KOPT-K1 (cell line): ENCODE measurements around the gene C11orf86.
"Not testable (repeated sequence)": the region's sequence is repeated elsewhere in the genome, so short reads cannot be mapped to it uniquely, and the experiment has no call there.

Experiments used
- H3K27ac ChIP-seq: fragments of 200-600 bp; sonication (generic); 2 replicates; pipeline ENCODE4 v1.5.1; 2016; ENCODE audit warnings: antibody characterized with exemption, mild to moderate bottlenecking, low read depth, low read length; ENCODE audit not compliant: poor library complexity, severe bottlenecking
- H3K36me3 ChIP-seq: fragments of 200-600 bp; sonication (generic); 2 replicates; pipeline ENCODE4 v1.5.1; 2017; ENCODE audit warnings: antibody characterized with exemption, mild to moderate bottlenecking, low read length, moderate library complexity; ENCODE audit not compliant: insufficient read depth
- H3K9me3 ChIP-seq: fragments of 200-600 bp; sonication (generic); 2 replicates; pipeline ENCODE4 v1.5.1; 2017; ENCODE audit warnings: antibody characterized with exemption, low read length, mild to moderate bottlenecking; ENCODE audit not compliant: insufficient read depth, poor library complexity, severe bottlenecking

The C11orf86 gene

DNA sequence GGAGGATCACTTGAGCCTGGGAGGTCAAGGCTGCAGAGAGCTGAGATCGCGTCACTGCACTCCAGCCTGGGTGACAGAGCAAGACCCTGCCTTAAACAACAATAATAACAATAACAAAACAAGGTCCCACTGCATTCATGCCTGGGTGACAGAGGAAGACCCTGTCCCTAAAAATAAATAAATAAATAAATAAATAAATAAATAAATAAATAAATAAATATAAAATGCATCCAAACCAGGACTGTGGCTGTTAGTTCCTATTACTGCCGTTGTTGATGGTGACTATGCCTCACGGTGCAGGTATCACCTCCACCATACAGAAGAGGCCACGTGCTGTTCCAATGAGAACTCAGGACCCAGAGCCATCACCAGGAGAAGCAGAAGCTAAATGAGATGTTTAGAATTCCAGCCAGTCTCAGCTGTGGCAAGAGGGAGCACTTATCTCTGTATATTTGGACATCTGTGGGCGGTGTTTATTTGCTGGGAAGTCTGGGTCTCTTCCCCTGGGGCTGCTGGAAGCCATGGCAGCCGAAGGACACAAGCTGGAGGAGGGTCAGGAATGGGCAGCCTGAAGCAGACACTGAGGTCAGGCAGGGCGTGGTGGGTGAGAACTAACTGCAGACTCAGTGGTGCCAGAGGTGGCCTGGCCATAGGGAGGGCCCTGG is 21.6 kb downstream of the C11orf86 start:
- H3K36me3 ChIP-seq = no peaks in the 10 kb centered on the region
- no peaks in the 10 kb centered on the region for H3K9me3 ChIP-seq
- H3K27ac ChIP-seq = no peak overlapping the region

- no peaks in the 10 kb centered on the region for H3K36me3 ChIP-seq
- no peaks in the 10 kb centered on the region for H3K9me3 ChIP-seq
- no peak overlapping the region for H3K27ac ChIP-seq
These were observed 24.5 kb downstream of the C11orf86 start for GRCh38 chr11:66999555-66999954.

DNA sequence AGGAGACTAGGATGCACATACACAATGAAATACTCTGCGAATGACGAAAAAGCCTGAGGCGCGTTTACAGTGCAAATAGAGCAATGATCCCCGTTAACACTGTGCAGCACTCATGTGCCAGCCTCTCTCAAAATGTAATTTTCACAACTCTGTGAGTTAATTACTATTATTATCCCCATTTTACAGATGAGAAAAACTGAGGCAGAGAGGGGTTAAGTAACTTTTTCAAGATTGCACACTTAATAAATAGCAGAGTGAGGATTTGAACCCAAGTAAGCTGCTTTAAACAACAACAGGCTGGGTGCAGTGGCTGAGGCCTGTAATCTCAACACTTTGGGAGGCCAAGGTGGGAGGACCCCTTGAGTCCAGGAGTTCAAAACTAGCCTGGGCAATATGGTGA is 26.2 kb downstream of the C11orf86 start:
- Histone ChIP-seq H3K27ac (no peak overlapping the region), H3K36me3 (no peaks in the 10 kb centered on the region), H3K9me3 (no peaks in the 10 kb centered on the region)

GRCh38 chr11:67002297-67002913 is 27.3 kb downstream of the C11orf86 start:
- no peak overlapping the region for H3K27ac ChIP-seq
- no peaks in the 10 kb centered on the region for H3K36me3 ChIP-seq
- H3K9me3 ChIP-seq = no peaks in the 10 kb centered on the region

DNA sequence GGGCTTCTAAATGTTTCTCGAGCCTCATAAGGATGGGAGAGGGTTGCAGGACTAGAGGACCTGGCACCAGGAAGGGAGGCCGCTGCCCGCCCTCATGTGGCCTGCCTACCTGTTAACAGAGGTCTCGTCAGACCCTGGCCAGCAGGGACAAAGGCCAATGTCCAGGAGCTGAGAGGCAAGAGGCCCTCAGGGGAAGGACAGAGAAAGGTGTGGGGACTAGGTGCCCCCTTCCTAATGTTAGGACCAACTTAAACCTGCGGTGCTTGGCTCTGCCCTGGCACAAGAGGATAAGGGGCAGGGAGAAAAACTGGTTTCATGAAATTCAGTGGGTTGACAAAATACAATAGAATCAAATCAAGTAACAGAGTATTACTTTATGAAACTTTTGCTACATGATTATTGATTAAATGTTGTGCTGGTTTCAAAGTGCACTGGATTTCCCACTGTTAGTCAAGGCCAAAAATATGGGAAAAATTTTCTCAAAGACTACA is 27.9 kb downstream of the C11orf86 start:
- H3K36me3 ChIP-seq = no peaks in the 10 kb centered on the region
- H3K9me3 ChIP-seq = no peaks in the 10 kb centered on the region
- H3K27ac ChIP-seq = no peak overlapping the region

DNA sequence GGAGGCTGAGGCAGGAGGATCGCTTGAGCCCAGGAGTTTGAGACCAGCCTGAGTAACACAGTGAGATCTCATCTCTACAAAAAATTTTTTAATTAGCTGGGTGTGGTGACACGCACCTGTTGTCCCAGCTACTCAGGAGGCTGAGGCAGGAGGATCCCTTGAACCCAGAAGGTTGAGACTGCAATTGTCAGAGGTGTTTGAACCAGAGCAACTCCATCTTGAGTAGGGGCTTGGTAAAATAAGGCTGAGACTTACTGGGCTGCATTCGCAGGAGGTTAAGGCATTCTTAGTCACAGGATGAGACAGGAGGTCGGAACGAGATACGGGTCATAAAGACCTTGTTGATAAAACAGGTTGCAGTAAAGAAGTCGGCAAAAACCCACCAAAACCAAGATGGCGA is 30.1 kb downstream of the C11orf86 start:
- H3K27ac ChIP-seq, H3K36me3 ChIP-seq, H3K9me3 ChIP-seq: not testable (repeated sequence)

DNA sequence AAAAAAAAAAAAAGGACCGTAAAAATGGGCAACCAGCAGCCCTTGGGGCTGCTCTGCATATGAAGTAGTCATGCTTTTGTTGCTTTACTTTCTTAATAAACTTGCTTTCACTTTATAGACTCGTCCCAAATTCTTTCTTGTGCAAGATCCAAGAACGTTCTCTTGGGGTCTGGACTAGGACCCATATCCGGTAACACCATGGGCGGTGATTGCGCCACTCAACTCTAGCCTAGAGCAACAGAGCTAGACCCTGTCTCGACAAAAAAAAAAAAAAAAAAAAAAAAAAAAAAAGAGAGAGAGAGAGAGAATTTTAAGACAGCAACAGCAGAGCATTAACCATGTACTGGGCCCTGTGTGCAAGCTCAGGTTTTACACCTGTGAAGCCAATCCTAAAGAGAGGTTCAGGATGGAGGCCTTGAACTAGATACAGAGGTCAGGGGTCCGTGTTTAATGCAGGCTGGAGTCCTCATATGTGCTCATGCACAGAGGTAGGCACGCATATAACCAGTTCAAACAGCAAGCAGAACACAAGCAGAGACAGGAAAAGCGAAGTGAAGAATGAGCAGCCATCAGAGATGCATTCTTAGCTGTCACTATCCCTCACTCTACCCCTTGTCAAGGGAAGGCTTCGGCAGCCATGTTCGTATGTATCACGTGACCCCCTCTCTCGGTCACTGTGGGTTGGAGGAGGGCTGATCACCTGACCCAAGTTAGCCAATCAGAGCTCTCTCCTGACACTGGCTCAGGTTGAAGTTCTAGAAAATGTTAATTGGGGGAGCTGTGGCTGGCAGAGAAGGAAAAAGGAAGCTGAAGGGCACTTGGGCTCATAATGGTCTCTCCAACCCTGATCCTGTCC is 31.2 kb downstream of the C11orf86 start:
- Histone ChIP-seq H3K9me3 (no peaks in the 10 kb centered on the region), H3K36me3 (no peaks in the 10 kb centered on the region), H3K27ac (no peak overlapping the region)

DNA sequence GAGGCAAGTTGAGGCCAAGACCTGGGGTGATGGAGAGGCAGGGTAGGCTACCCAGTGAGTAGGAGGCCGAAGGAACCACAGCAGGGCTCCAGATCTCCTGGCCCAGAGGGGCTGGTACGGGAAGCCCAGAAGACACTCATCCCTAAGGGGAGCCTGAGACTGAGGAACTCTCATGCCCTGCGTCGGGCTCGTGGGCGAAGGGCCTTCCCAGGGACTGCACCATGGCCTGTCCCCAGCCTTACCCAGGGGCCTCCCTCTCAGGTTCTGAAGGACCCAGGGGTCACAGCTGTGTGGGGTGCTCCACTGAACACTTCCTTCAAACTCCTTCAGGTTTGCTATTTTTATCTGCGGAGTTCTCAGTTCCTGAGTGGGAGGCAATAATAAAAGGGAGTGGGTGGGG is 32.0 kb downstream of the C11orf86 start:
- H3K27ac ChIP-seq = no peak overlapping the region
- H3K9me3 ChIP-seq = no peaks in the 10 kb centered on the region
- H3K36me3 ChIP-seq = no peaks in the 10 kb centered on the region

GRCh38 chr11:67010296-67010905 is 35.3 kb downstream of the C11orf86 start:
- H3K27ac ChIP-seq = no peak overlapping the region
- no peaks in the 10 kb centered on the region for H3K36me3 ChIP-seq
- no peaks in the 10 kb centered on the region for H3K9me3 ChIP-seq

DNA sequence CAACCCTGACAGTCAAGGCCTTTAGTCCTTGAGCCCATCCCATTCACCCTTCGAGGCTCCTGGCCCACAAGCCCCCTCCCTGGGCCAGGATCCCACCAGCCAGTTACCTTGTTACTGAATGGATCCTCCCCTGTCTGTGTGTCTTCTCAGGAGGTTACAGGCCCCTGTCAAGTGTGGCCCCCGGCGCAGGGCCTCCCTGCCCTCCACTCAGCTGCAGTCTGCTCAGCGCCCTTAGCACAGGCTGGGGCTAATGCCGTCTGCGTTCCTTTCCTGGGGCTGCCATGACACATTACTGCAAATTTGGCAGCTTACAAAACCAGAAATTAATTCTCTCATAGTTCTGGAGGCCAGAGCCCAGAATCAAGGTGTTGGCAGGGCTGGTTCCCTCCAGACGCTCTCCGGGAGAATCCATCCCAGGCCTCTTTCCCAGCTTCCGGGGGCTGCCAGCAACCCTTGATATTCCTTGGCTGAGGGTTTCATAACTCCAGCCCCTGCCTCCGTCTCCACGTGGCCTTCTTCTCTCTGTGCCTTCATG is 38.5 kb downstream of the C11orf86 start:
- Histone ChIP-seq H3K9me3 (no peaks in the 10 kb centered on the region), H3K36me3 (no peaks in the 10 kb centered on the region), H3K27ac (no peak overlapping the region)

DNA sequence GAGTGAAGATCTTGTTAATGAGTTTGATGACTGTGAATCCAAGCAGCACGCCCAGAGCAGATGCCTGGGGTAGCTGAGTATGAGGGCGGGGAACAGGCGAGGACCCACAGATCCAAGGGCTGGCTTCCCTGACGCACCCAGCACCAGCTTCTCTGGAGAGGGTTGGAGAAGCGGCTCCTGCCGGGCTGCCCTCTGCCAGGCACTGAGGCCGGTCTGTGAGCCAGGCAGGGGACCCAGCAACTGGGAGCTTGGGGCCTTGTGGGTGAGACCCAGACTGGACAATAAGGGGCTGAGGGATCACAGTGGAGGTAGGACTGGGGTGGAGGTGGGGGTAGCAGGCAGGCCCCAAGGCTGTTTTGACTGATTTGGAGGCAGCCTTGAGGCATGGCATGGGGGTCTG is 39.2 kb downstream of the C11orf86 start:
- Histone ChIP-seq H3K36me3 (no peaks in the 10 kb centered on the region), H3K9me3 (no peaks in the 10 kb centered on the region), H3K27ac (no peak overlapping the region)

GRCh38 chr11:67015048-67015447 is 39.9 kb downstream of the C11orf86 start:
- no peaks in the 10 kb centered on the region for H3K9me3 ChIP-seq
- H3K27ac ChIP-seq = no peak overlapping the region
- no peaks in the 10 kb centered on the region for H3K36me3 ChIP-seq

DNA sequence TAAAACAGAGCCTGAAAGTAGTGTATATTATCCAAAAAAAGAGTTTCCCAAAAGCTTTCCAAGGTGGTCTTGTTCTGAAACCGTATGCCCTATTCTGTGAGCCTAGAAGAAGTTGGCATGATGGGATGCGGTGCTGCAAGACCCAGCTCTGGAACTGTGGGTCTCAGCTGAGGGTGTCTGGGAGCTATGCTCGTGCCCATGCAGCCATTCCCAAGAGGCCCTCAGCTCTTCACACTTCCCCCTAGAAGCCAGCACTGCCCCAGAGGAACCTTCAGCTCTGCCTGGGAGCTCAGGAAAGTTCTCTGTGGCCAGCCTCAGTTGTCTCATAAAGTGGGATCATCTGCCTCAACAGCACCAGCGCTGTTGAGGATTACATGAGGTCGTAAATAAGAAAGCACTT is 41.4 kb downstream of the C11orf86 start:
- Histone ChIP-seq H3K36me3 (no peaks in the 10 kb centered on the region), H3K27ac (no peak overlapping the region), H3K9me3 (no peaks in the 10 kb centered on the region)

GRCh38 chr11:67020949-67021348 is 45.8 kb downstream of the C11orf86 start:
- Histone ChIP-seq H3K9me3 (peaks cover 8% of the 10 kb centered on the region), H3K36me3 (no peaks in the 10 kb centered on the region), H3K27ac (no peak overlapping the region)
